ENCODE measurements around the gene CNNM3.
A peak's percentile ranks its signal among the peaks of the same experiment; 100 is the strongest.
"Not testable (repeated sequence)": the region's sequence is repeated elsewhere in the genome, so short reads cannot be mapped to it uniquely, and the experiment has no call there.

CNNM3 gene

DNA sequence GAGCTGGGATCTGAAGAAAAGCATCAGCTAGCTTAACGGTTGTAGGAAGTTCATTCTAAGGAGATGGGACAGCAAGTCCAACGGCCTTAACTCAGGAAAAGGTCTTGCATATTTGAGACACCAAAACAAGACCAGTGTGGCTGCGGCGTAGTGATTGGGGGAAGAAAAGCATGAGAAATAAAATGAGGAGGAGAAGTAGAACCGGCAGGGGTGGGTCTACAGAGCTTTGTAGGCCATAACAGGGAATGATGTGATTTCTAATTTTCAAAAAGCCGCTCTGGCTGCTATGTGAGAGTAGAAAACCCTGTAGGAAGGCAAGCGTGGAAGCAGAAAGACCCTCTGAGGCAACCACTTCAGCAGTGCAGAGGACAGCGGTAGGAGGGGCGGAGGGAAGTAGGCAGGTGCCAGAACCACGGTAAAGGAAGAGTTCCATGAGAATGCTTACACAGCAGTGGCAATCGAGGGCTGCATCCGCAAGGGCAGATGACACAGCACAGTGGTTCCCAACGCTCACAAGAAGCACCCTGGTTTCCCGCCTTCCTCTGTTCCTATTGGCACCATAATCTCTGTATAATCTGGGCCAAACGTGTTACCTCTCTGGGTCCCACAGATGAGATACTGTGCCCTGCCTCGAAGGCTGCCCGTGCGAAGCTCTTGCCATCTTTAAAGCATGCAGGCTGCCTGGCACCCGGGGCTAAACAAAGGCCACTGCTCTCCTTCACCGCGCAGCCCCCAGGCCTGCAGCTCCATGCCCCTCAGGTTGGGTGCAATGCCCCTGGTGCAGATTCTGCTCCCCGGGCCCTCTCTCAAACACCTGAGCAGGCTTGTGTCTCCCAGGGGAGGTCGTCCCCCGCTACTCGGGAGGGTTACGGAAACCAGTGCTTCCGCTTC is 41.0 kb downstream of the CNNM3 start:
- H3K27me3 Mint-ChIP-seq = no peaks in the 10 kb centered on the region
- peak overlapping the region; percentile 78 for H3K27ac Mint-ChIP-seq
- ATAC-seq (no peak), DNase-seq (peak; percentile 34)
- H3K4me3 Mint-ChIP-seq = peak overlapping the region; percentile 89
- no peaks in the 10 kb centered on the region for H3K9me3 Mint-ChIP-seq
- H3K4me1 Mint-ChIP-seq = peaks cover 31% of the 10 kb centered on the region
- H3K36me3 Mint-ChIP-seq (ENCODE audit: low read depth) = peaks cover 7% of the 10 kb centered on the region

DNA sequence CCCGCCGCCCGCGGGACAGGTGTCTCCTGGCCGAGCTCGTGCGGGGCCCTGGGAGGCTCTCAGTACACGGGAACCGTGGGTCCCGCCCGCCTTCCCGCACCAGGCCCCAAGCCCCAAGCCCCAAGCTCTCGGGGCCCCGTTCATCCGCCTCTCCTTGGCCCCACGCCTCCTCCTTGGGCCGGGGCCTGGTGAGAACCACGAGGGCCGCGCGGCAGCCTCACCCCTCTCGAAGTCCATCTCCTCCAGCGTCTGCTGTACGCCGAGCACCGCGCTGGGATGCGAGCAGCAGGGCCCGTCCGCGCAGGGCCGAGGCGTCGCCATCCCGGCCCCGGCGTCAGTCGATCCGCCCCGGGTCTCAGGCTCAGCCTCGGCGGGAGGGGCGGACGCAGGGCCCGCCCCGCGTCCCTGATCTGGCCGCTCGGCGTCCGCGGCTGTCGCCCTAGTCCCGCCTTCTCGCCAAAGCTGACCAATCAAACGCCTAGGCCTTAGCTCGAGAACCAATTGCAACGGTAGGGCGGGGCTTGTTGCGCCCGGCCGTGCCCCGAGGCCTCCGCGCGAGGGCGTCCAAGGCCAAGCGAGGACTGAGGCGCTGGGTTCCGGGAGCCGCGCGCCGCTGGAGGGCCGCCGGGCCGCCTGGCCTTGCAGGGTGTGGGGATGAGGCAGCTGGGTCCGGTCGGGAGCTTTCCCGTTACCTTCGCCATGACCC is 41.8 kb downstream of the CNNM3 start, which contains the start of gene ANKRD39:
ANKRD39 (minus strand) TSS at position 350 of the 706 bp plus-strand sequence; CDS start at position 321, 29 bp downstream.
- Mint-ChIP-seq H3K4me1 (peaks cover 31% of the 10 kb centered on the region), H3K9me3 (no peaks in the 10 kb centered on the region), H3K27ac (peak within 1 kb of the TSS; percentile 81), H3K27me3 (no peaks in the 10 kb centered on the region), H3K4me3 (peak within 1 kb of the TSS; percentile 89), H3K36me3 (ENCODE audit: low read depth) (peaks cover 9% of the 10 kb centered on the region)
- DNase-seq (peak; percentile 98), ATAC-seq (peak; percentile 95)

GRCh38 chr2:96859099-96859649 is 43.1 kb downstream of the CNNM3 start:
- H3K9me3 Mint-ChIP-seq = no peaks in the 10 kb centered on the region

GRCh38 chr2:96859681-96860064 is 43.6 kb downstream of the CNNM3 start:
- H3K27ac Mint-ChIP-seq = no peak overlapping the region
- no peaks in the 10 kb centered on the region for H3K27me3 Mint-ChIP-seq
- H3K4me3 Mint-ChIP-seq = peak overlapping the region; percentile 89
- H3K4me1 Mint-ChIP-seq = peaks cover 31% of the 10 kb centered on the region
- no peak for ATAC-seq
- H3K9me3 Mint-ChIP-seq = no peaks in the 10 kb centered on the region
- peaks cover 4% of the 10 kb centered on the region for H3K36me3 Mint-ChIP-seq (ENCODE audit: low read depth)
- no peak for DNase-seq

More at GRCh38 chr2:96859099-96859649, 43.1 kb downstream of the CNNM3 start:
- Mint-ChIP-seq H3K27ac (peak overlapping the region; percentile 42), H3K27me3 (no peaks in the 10 kb centered on the region), H3K4me1 (peaks cover 31% of the 10 kb centered on the region), H3K36me3 (ENCODE audit: low read depth) (peaks cover 4% of the 10 kb centered on the region), H3K4me3 (peak overlapping the region; percentile 89)
- ATAC-seq (no peak), DNase-seq (no peak)

DNA sequence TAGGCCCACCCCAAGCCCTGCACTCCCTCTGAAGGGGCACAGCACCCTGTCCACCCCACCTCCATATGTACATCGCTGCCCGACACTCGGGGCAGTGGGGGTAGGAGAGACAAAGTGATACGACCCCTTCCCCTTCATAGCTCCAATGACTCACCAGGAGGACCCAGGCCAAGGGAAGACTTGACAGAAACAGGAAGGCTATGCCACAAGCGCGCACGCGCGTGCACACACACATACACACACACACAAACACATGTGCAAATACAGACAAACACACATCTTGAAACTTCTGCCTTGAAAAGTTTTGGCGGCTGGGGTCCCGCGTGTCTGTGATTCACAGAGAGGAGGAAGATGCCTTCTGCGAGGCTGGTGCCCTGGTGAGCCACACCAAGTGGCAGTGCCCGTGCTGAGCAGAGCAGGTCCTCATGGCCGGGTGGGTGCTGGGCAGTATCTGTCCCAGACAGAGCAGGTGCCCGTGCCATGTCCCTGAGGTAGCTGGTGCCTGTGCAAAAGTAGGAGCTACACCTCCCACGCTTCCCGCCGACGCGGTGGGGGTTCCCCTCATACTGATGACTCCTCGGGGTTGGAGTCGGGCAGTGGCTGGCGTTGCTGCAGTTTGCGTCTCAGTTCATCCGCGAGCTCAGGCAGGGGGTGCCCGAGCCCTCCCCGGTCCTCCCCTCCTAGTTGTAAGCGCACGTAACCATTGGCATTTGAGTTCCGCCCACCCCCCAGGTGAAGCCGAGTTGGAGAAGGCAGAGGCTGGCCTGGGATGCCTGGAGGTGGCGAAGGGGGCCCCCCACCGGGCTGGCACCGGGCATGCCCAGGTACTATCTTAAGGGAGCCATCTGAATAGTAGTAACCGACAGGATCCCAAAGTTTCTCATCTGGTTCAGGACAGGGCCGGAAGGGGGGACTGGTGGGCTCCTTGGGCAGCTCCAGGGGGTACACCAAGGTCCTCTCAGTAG is 44.3 kb downstream of the CNNM3 start:
- DNase-seq (peak; percentile 41), ATAC-seq (no peak)
- Mint-ChIP-seq H3K4me1 (peaks cover 27% of the 10 kb centered on the region), H3K36me3 (ENCODE audit: low read depth) (peaks cover 4% of the 10 kb centered on the region), H3K9me3 (no peaks in the 10 kb centered on the region), H3K27ac (no peak overlapping the region), H3K27me3 (no peaks in the 10 kb centered on the region), H3K4me3 (no peak overlapping the region)

GRCh38 chr2:96861074-96861473 is 45.0 kb downstream of the CNNM3 start:
- peaks cover 27% of the 10 kb centered on the region for H3K4me1 Mint-ChIP-seq
- no peak for DNase-seq
- H3K36me3 Mint-ChIP-seq (ENCODE audit: low read depth) = peaks cover 4% of the 10 kb centered on the region
- H3K4me3 Mint-ChIP-seq = no peak overlapping the region
- ATAC-seq = no peak
- H3K9me3 Mint-ChIP-seq = no peaks in the 10 kb centered on the region
- H3K27me3 Mint-ChIP-seq = no peaks in the 10 kb centered on the region
- no peak overlapping the region for H3K27ac Mint-ChIP-seq

DNA sequence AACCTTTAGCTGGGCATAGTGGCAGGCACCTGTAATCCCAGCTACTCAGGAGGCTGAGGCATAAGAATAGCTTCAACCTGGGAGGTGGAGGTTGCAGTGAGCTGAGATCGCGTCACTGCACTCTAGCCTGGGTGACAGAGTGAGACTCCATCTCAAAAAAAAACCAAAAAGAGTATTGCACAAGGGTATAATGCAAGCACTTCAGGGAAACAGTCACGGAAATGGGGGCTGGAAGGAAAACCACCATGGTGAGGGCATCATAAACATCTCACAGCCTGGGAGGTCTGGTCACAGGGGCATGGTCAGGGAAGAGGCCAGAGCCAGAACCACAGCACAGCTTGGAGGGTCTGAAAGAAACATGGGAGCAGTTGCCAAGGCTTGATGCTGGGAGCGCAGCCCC is 47.0 kb downstream of the CNNM3 start:
- H3K4me1 Mint-ChIP-seq = peaks cover 31% of the 10 kb centered on the region
- H3K36me3 Mint-ChIP-seq (ENCODE audit: low read depth); ATAC-seq; H3K9me3 Mint-ChIP-seq; H3K27me3 Mint-ChIP-seq; DNase-seq; H3K4me3 Mint-ChIP-seq; H3K27ac Mint-ChIP-seq: not testable (repeated sequence)

- Mint-ChIP-seq H3K27me3 (no peaks in the 10 kb centered on the region), H3K36me3 (ENCODE audit: low read depth) (peaks cover 4% of the 10 kb centered on the region), H3K9me3 (no peaks in the 10 kb centered on the region), H3K4me3 (no peak overlapping the region), H3K4me1 (peaks cover 30% of the 10 kb centered on the region), H3K27ac (peak overlapping the region; percentile 31)
- ATAC-seq = no peak
- no peak for DNase-seq
Measured at GRCh38 chr2:96863575-96864342, 47.7 kb downstream of the CNNM3 start.

DNA sequence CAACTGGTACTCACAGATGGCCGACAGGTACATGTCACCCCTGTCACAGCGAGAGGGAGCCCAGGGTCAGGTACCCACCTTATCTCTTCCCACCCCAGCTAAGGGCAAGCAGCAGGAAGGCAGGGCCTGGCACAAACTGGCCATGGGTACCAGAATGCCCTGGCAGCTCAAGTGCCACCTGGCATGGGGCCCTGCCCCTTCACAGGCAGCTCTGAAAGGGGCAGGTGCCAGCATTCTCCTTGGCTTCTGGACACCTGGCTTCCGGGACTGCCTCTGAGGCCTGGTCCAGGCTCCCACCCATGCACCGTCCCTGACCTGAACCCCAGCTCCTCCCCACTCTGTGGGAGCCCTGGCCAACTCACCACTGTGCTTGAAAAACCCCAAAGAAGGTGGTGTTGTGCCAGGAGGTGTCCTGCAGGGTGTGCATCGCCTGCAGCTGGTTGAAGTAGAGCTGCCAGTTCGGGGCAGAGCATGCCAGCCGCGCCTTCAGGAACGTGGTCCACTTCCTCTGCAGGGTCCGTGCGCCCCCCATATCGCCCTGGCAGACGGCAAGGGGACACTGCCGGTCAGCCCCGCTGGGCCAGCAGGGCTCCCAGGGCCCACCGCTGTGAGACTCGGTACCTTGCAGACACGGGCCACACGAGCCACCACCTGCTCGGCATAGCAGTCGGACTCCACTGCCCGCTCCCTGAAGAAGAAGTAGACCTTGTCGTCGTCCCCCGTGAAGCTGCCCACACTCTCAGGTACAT is 48.4 kb downstream of the CNNM3 start:
- DNase-seq (no peak), ATAC-seq (no peak)
- Mint-ChIP-seq H3K4me3 (no peak overlapping the region), H3K36me3 (ENCODE audit: low read depth) (peaks cover 4% of the 10 kb centered on the region), H3K9me3 (no peaks in the 10 kb centered on the region), H3K4me1 (peaks cover 25% of the 10 kb centered on the region), H3K27ac (no peak overlapping the region), H3K27me3 (no peaks in the 10 kb centered on the region)

- ATAC-seq = no peak
- Mint-ChIP-seq H3K4me3 (no peak overlapping the region), H3K36me3 (ENCODE audit: low read depth) (peaks cover 4% of the 10 kb centered on the region)
Measured at GRCh38 chr2:96865654-96866053, 49.6 kb downstream of the CNNM3 start.

DNA sequence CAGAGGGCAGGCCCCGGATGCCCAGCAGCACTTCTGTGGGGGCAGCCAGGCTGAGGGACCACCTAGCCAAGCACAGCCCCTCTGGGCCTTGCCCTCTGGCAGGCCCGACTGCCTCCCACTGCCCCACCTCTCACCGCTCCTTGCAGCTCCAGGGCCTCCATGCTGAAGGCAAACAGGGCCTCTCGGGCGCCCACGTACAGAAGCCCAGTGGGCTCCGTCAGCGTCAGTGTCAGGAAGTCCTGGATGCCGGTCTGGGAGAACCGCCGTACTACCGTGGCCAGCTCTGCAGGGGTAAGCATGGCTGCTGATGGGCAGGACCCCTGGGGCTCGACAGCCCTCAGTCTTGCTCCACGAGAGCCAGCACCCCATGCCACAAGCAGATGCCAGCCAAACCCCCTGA is 50.1 kb downstream of the CNNM3 start:
- peaks cover 3% of the 10 kb centered on the region for H3K27me3 Mint-ChIP-seq
- no peak overlapping the region for H3K4me3 Mint-ChIP-seq
- peaks cover 4% of the 10 kb centered on the region for H3K36me3 Mint-ChIP-seq (ENCODE audit: low read depth)
- H3K9me3 Mint-ChIP-seq = no peaks in the 10 kb centered on the region
- H3K4me1 Mint-ChIP-seq = peaks cover 24% of the 10 kb centered on the region
- no peak for DNase-seq
- ATAC-seq = no peak
- H3K27ac Mint-ChIP-seq = no peak overlapping the region

More at GRCh38 chr2:96865654-96866053, 49.6 kb downstream of the CNNM3 start:
- Mint-ChIP-seq H3K27me3 (no peaks in the 10 kb centered on the region), H3K9me3 (no peaks in the 10 kb centered on the region), H3K4me1 (peaks cover 19% of the 10 kb centered on the region), H3K27ac (no peak overlapping the region)
- no peak for DNase-seq

DNA sequence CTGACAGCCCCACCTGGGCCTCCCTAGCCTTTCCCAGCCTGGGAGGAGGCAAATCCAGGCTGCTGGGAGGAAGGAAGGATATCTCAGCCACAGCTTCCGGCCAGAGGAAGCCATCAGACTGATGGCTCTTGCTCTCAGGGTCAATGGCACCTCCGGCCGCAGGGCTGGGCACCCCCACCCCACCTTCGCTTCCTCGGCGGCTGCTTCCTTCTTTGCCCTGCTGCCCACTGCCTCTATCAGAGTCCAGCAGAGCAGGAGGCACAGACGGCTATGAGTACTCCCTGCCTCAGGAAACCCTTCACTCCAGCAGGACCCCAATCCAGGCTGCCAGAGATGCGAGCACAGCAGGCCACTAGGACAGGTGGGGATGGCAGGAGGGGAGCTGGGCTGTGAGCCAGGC is 50.5 kb downstream of the CNNM3 start:
- Mint-ChIP-seq H3K4me1 (peaks cover 26% of the 10 kb centered on the region), H3K27me3 (peaks cover 6% of the 10 kb centered on the region), H3K9me3 (no peaks in the 10 kb centered on the region), H3K36me3 (ENCODE audit: low read depth) (peaks cover 4% of the 10 kb centered on the region), H3K27ac (no peak overlapping the region), H3K4me3 (no peak overlapping the region)
- DNase-seq (no peak), ATAC-seq (no peak)
